HepG2 (cell line): Measurements from ENCODE around the gene RUNDC1. TPM values are rescaled to one million over a fixed set of nuclear protein-coding genes. Genes with fewer than 3 reads are reported as not detected.

Experiments
- ARNT2 ChIP-seq: sonication (generic); formaldehyde crosslinking; IDR thresholded peaks from 2 replicates; pipeline ENCODE4 v1.8.0; 2022; ENCODE audit warnings: mild to moderate bottlenecking, low read depth, missing genetic modification reagents, moderate library complexity
- FOXJ3 ChIP-seq: sonication (generic); formaldehyde crosslinking; IDR thresholded peaks from 2 replicates; pipeline ENCODE4 v1.4.0; 2020; ENCODE audit warnings: missing genetic modification reagents, mild to moderate bottlenecking, borderline replicate concordance
- FOXK1 ChIP-seq: sonication (generic); formaldehyde crosslinking; IDR thresholded peaks from 2 replicates; pipeline ENCODE4 v1.4.0; 2020; ENCODE audit warnings: low read depth, missing genetic modification reagents, borderline replicate concordance
- GMEB1 ChIP-seq: sonication (generic); formaldehyde crosslinking; IDR thresholded peaks from 2 replicates; pipeline ENCODE4 v1.5.1; 2020; ENCODE audit warnings: missing genetic modification reagents, mild to moderate bottlenecking, borderline replicate concordance
- ISL2 ChIP-seq: sonication (generic); formaldehyde crosslinking; IDR thresholded peaks from 2 replicates; pipeline ENCODE4 v1.5.0; 2020; ENCODE audit warnings: missing genetic modification reagents
- KLF11 ChIP-seq: IDR thresholded peaks from 2 replicates; pipeline ENCODE4 v1.6.1; 2016; ENCODE audit warnings: missing compliant biosample characterization
- MXD1 ChIP-seq: sonication (generic); formaldehyde crosslinking; IDR thresholded peaks from 2 replicates; pipeline ENCODE4 v1.4.0; 2020; ENCODE audit warnings: mild to moderate bottlenecking, missing genetic modification reagents
- NKX3-1 ChIP-seq: sonication (generic); formaldehyde crosslinking; IDR thresholded peaks from 2 replicates; pipeline ENCODE4 v1.5.0; 2020; ENCODE audit warnings: missing genetic modification reagents
- NR0B2 ChIP-seq: sonication (generic); formaldehyde crosslinking; IDR thresholded peaks from 2 replicates; pipeline ENCODE4 v1.4.0; 2020; ENCODE audit warnings: mild to moderate bottlenecking, missing genetic modification reagents
- SP2 ChIP-seq: sonication (generic); formaldehyde crosslinking; IDR thresholded peaks from 2 replicates; pipeline ENCODE4 v1.5.1; 2020; ENCODE audit warnings: mild to moderate bottlenecking, missing genetic modification reagents
- SRF ChIP-seq: IDR thresholded peaks from 2 replicates; pipeline ENCODE4 v1.6.1; 2011; ENCODE audit warnings: mild to moderate bottlenecking, low read depth, low read length, moderate library complexity
- TP53 ChIP-seq: sonication (generic); formaldehyde crosslinking; conservative IDR thresholded peaks from 2 replicates; pipeline ENCODE4 v1.4.0; 2020; ENCODE audit warnings: missing genetic modification reagents
- ZNF446 ChIP-seq: sonication (generic); formaldehyde crosslinking; IDR thresholded peaks from 2 replicates; pipeline ENCODE4 v1.5.0; 2020; ENCODE audit warnings: mild to moderate bottlenecking, missing genetic modification reagents
- ZNF614 ChIP-seq: IDR thresholded peaks from 2 replicates; pipeline ENCODE4 v1.6.1; 2018; ENCODE audit warnings: missing biosample characterization, missing genetic modification reagents, inconsistent platforms, borderline replicate concordance
- polyA plus RNA-seq, 8 experiments: library from polyadenylated mRNA; depleted of rRNA in 3 of 8; stranded (reverse) in 7 of 8; unstranded in 1 of 8; fragments of >200 nt; fragmentation: Illumina TruSeq in 4 of 8; extraction: Trizol in 4 of 8; gene quantifications; 2 replicates each; pipeline versions ENCODE4 v1.2.1 to v1.2.3, GENCODE V29; 2011 to 2016; ENCODE audit warnings: low read depth in 4 of 8, missing spikeins in 1 of 8, mixed read lengths in 1 of 8; ENCODE audit not compliant: insufficient read depth in 1 of 8
- total RNA-seq, 5 experiments: library from RNA; depleted of rRNA; stranded (reverse); fragments of >200 nt; fragmentation: Illumina TruSeq; extraction: Trizol; gene quantifications; 2 replicates each; pipeline ENCODE4 v1.2.3, GENCODE V29; 2016; ENCODE audit warnings: low read depth in 1 of 5
- TF ChIP-seq, protein P1 (sequence below): IDR thresholded peaks from 2 replicates; pipeline ENCODE4 v1.6.1; 2016; ENCODE audit warnings: missing biosample characterization, missing genetic modification reagents, low read depth
- TF ChIP-seq, protein P2 (sequence below): sonication (generic); formaldehyde crosslinking; IDR thresholded peaks from 2 replicates; pipeline ENCODE4 v1.4.0; 2020; ENCODE audit warnings: low read depth, missing genetic modification reagents
- TF ChIP-seq, protein P3 (sequence below), 2 experiments: IDR thresholded peaks; 2 replicates each; pipeline ENCODE4 v1.6.1; 2011 to 2012; ENCODE audit warnings: low read length in 2 of 2, borderline replicate concordance in 1 of 2, low read depth in 1 of 2, mild to moderate bottlenecking in 1 of 2, moderate library complexity in 1 of 2

Gene RUNDC1
- total and polyA plus RNA-seq, 2 of the 13 experiments (the other 11 are each of a cell fraction or from before 2014, with no cell fraction given), result 10.3 to 11.4 TPM

DNA sequence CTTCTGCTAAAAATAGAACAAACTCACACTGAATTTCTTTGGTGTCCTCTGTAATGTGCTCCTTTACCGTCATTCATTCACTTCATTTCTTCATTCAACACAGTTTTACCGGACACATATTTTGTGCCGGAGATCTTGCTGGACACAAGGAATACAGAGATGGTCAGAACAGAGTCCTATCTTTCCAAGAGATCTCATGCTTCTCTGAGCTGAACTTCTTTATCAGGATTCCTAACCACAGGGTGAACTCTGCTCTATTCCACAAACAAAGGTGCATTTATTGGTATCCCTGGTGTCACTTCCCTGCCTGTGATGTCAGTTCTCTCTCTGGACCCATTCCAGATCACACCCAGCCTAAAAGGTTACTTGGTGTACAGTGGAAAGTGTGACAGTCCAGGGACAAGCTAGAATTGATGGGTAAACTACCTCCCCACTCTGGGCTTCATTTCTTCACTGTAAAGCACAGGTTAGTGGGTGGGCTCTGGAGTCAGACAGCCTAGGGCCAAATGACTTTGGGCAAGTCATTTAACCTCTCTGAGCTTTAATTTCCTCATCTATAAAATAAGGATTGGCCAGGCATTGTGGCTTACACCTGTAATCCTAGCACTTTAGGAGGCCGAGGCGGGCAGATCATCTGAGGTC is 30.4 kb downstream of the RUNDC1 start (continued):
- TF ChIP-seq GMEB1 (no peak), NR0B2 (CRISPR knock-in tag) (no peak), ARNT2 (CRISPR knock-in tag) (no peak), ISL2 (peak; percentile 37; the same call in 1 of the 2 replicates), TP53 (CRISPR knock-in tag) (no peak), SP2 (CRISPR knock-in tag) (no peak), MXD1 (CRISPR knock-in tag) (no peak), KLF11 (0 out of 2 replicates have a peak, but pooled peaks have one; percentile 75), ZNF446 (CRISPR knock-in tag) (no peak), NKX3-1 (no peak), ZNF614 (CRISPR knock-in tag) (peak; percentile 95), FOXJ3 (CRISPR knock-in tag) (peak; percentile 12; the same call in 1 of the 2 replicates), SRF (peak; percentile 17; the same call in 1 of the 2 replicates), FOXK1 (CRISPR knock-in tag) (peak; percentile 65; the same call in 1 of the 2 replicates)
- TF ChIP-seq, protein P1, sequence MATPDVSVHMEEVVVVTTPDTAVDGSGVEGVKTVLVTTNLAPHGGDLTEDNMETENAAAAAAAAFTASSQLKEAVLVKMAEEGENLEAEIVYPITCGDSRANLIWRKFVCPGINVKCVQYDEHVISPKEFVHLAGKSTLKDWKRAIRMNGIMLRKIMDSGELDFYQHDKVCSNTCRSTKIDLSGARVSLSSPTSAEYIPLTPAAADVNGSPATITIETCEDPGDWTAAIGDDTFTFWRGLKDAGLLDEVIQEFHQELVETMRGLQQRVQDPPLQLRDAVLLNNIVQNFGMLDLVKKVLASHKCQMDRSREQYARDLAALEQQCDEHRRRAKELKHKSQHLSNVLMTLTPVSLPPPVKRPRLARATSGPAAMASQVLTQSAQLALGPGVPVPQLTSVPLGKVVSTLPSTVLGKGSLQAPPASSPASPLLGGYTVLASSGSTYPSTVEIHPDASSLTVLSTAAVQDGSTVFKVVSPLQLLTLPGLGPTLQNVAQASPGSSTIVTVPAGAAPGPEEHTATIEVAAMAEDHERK (CRISPR knock-in tag), result no peak
- TF ChIP-seq, protein P2, sequence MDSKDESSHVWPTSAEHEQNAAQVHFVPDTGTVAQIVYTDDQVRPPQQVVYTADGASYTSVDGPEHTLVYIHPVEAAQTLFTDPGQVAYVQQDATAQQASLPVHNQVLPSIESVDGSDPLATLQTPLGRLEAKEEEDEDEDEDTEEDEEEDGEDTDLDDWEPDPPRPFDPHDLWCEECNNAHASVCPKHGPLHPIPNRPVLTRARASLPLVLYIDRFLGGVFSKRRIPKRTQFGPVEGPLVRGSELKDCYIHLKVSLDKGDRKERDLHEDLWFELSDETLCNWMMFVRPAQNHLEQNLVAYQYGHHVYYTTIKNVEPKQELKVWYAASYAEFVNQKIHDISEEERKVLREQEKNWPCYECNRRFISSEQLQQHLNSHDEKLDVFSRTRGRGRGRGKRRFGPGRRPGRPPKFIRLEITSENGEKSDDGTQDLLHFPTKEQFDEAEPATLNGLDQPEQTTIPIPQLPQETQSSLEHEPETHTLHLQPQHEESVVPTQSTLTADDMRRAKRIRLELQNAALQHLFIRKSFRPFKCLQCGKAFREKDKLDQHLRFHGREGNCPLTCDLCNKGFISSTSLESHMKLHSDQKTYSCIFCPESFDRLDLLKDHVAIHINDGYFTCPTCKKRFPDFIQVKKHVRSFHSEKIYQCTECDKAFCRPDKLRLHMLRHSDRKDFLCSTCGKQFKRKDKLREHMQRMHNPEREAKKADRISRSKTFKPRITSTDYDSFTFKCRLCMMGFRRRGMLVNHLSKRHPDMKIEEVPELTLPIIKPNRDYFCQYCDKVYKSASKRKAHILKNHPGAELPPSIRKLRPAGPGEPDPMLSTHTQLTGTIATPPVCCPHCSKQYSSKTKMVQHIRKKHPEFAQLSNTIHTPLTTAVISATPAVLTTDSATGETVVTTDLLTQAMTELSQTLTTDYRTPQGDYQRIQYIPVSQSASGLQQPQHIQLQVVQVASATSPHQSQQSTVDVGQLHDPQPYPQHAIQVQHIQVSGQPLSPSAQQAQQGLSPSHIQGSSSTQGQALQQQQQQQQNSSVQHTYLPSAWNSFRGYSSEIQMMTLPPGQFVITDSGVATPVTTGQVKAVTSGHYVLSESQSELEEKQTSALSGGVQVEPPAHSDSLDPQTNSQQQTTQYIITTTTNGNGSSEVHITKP (CRISPR knock-in tag), result peak; percentile 81
- TF ChIP-seq, protein P3, sequence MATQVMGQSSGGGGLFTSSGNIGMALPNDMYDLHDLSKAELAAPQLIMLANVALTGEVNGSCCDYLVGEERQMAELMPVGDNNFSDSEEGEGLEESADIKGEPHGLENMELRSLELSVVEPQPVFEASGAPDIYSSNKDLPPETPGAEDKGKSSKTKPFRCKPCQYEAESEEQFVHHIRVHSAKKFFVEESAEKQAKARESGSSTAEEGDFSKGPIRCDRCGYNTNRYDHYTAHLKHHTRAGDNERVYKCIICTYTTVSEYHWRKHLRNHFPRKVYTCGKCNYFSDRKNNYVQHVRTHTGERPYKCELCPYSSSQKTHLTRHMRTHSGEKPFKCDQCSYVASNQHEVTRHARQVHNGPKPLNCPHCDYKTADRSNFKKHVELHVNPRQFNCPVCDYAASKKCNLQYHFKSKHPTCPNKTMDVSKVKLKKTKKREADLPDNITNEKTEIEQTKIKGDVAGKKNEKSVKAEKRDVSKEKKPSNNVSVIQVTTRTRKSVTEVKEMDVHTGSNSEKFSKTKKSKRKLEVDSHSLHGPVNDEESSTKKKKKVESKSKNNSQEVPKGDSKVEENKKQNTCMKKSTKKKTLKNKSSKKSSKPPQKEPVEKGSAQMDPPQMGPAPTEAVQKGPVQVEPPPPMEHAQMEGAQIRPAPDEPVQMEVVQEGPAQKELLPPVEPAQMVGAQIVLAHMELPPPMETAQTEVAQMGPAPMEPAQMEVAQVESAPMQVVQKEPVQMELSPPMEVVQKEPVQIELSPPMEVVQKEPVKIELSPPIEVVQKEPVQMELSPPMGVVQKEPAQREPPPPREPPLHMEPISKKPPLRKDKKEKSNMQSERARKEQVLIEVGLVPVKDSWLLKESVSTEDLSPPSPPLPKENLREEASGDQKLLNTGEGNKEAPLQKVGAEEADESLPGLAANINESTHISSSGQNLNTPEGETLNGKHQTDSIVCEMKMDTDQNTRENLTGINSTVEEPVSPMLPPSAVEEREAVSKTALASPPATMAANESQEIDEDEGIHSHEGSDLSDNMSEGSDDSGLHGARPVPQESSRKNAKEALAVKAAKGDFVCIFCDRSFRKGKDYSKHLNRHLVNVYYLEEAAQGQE (IDR thresholded peaks at IDR 0.05; ENCODE audit: borderline replicate concordance in 1 of 2, low read depth in 1 of 2, low read length in 2 of 2), result no peak
